Fibroblast of skin of left quadriceps (primary cell): ENCODE data around the gene NUP62.

ENCODE experiments used
- DNase-seq, 2 experiments: peaks; one replicate each; pipeline ENCODE4 v3.0.0-alpha.2; 2013; ENCODE audit warnings: low read depth in 2 of 2

NUP62 gene

GRCh38 chr19:49904136-49904535 is 25.2 kb downstream of the NUP62 start:
- no peak for DNase-seq

GRCh38 chr19:49896863-49897621 is 32.3 kb downstream of the NUP62 start, which contains the start of gene IL4I1:
Gene IL4I1, minus strand, starts transcription at chr19:49896887. Its CDS starts 727 bp downstream, at chr19:49896160.
- DNase-seq, result no peak

- DNase-seq, result no peak
These were observed 33.6 kb downstream of the NUP62 start for GRCh38 chr19:49895566-49896297.

- DNase-seq, result no peak
These were observed 34.3 kb downstream of the NUP62 start for GRCh38 chr19:49894879-49895565.

GRCh38 chr19:49894011-49894664 is 35.2 kb downstream of the NUP62 start:
- DNase-seq, result no peak

- DNase-seq, result no peak
These were observed 36.6 kb downstream of the NUP62 start for GRCh38 chr19:49892716-49893115.

- DNase-seq, result no peak
These were observed 37.9 kb downstream of the NUP62 start for GRCh38 chr19:49891393-49891792.

GRCh38 chr19:49890349-49891311 is 38.7 kb downstream of the NUP62 start:
- no peak for DNase-seq

- no peak for DNase-seq
These were observed 39.5 kb downstream of the NUP62 start for GRCh38 chr19:49889687-49890348.

GRCh38 chr19:49889038-49889686 is 40.1 kb downstream of the NUP62 start:
- no peak for DNase-seq

- no peak for DNase-seq
These were observed 40.8 kb downstream of the NUP62 start for GRCh38 chr19:49888510-49888824.

- no peak for DNase-seq
These were observed 41.4 kb downstream of the NUP62 start for GRCh38 chr19:49887665-49888509.

GRCh38 chr19:49887037-49887664 is 42.2 kb downstream of the NUP62 start:
- no peak for DNase-seq

GRCh38 chr19:49884760-49885159 is 44.5 kb downstream of the NUP62 start:
- DNase-seq, result no peak

GRCh38 chr19:49884109-49884508 is 45.2 kb downstream of the NUP62 start:
- no peak for DNase-seq

- no peak for DNase-seq
These were observed 46.2 kb downstream of the NUP62 start for GRCh38 chr19:49883094-49883493.

- no peak for DNase-seq
These were observed 46.7 kb downstream of the NUP62 start for GRCh38 chr19:49882643-49883042.

GRCh38 chr19:49881672-49882394 is 47.5 kb downstream of the NUP62 start:
- no peak for DNase-seq
